ENCODE data around the gene ERBB4.
"Not testable (repeated sequence)": the region's sequence is repeated elsewhere in the genome, so short reads cannot be mapped to it uniquely, and the experiment has no call there.

Gene ERBB4

GRCh38 chr2:212299943-212300342 lies 238.7 kb downstream of the ERBB4 start:
- DNase-seq (ENCODE audit: low spot score), result no peak

GRCh38 chr2:212299333-212299732 lies 239.3 kb downstream of the ERBB4 start:
- no peak for DNase-seq (ENCODE audit: low spot score)

- DNase-seq (ENCODE audit: low spot score), result no peak
Observed at GRCh38 chr2:212295571-212295970, 243.0 kb downstream of the ERBB4 start.

GRCh38 chr2:212294816-212295215 lies 243.8 kb downstream of the ERBB4 start:
- peak; percentile 68 for DNase-seq (ENCODE audit: low spot score)

- DNase-seq (ENCODE audit: low spot score), result no peak
Observed at GRCh38 chr2:212289301-212289700, 249.3 kb downstream of the ERBB4 start.

DNA sequence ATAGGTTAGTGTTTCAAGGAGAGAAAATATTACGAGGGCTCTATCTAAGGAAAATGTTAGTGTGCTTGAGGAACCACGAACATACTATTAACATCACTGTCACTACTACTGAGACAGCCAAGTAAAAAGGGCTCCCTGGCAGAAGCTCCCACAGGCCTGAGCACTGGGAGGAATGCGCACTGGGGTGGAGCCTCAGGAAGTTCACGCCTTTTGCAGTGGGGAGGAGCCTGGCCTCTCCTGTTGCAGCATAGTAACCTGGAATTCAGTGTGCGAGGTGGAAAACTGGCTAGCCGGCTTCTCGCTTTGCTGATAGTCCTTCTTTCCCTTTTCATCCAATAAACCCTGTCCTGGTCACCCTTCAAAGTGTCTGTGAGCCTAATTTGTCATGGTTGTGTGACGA lies 250.3 kb downstream of the ERBB4 start:
- DNase-seq (ENCODE audit: low spot score), result no peak

- DNase-seq (ENCODE audit: low spot score), result no peak
Observed at GRCh38 chr2:212284166-212284565, 254.4 kb downstream of the ERBB4 start.

DNA sequence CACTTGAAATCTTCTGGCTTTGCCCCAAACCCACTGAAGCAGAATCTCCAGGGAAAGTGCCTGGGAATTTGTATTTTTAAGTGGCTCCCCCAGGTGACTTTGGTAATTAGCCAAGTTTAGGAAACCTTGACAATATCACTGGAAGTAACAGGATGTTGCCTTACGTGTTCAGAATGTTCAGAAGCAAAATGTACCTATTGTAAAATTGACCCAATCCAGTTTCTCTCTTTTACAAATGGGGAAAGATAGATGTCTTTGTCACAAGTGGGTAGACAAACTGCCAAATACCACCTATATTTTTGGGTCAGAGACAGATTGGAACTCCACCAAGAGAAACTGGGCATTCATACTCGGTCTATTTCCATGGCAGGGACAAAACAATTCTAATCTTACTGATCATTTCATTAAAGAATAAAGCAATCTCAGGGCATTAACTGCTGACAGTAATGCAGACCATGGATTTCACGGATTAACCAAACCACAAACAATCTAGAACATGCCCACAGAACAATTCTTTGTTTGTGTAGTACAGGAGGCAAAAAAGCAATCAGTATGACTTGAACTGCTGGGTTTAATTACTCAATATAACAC lies 255.8 kb downstream of the ERBB4 start:
- no peak for DNase-seq (ENCODE audit: low spot score)

DNA sequence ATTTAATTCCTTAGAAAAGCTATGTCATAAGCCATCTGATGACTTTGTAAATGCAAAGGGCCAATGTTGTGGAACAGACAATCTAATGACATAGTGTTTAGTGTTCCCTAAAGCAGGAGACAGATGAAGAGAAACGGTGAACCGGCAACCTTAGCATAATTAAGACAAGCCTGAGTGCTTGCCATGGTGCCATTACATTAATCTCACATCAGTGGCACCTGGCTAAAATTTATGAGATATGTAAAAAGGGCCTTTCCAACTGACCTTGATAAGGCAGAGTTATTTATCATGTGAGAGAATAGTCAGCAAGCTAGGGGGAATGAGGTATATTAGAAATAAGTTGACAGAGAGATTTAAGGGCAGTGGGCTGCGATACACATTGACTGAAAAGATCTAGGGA lies 261.8 kb downstream of the ERBB4 start:
- no peak for DNase-seq (ENCODE audit: low spot score)

DNA sequence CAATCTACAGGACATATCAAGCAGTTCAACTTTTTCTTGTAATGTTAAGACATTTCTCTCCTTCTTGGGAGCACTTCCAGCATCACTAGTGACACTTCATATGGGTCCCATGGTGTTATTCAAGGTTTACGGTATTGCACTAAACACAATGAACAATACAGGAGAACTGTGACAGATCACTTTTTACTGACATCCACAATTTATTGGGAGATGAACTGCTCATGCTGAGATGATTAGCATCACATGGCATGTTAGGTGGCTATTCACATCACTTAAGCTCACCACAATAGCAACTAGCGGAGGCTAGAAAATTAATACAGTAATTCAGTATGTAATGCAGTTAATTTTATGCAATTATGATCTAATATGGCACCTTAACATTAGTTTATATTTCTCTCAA lies 264.4 kb downstream of the ERBB4 start:
- DNase-seq (ENCODE audit: low spot score), result no peak

DNA sequence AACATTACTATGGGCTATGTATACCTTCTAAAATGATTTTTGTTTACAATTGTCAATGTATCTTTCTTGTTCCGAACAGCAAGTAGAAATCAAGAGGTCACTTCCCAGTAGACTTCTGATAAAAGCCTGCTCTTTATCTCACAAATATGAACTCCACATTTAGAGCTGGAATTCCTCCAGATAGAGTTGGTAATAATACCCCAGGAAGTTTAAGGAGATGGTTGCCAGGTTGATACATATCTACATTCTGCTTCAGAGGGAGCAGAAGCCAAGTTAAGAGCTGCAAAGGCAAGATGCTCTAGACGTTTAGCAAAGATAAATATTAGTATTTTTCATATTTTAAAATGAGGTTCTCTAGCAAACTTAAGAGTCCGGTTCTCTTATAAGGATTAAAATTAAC lies 267.0 kb downstream of the ERBB4 start:
- DNase-seq (ENCODE audit: low spot score), result no peak

GRCh38 chr2:212269005-212269404 lies 269.6 kb downstream of the ERBB4 start:
- DNase-seq (ENCODE audit: low spot score), result no peak

DNA sequence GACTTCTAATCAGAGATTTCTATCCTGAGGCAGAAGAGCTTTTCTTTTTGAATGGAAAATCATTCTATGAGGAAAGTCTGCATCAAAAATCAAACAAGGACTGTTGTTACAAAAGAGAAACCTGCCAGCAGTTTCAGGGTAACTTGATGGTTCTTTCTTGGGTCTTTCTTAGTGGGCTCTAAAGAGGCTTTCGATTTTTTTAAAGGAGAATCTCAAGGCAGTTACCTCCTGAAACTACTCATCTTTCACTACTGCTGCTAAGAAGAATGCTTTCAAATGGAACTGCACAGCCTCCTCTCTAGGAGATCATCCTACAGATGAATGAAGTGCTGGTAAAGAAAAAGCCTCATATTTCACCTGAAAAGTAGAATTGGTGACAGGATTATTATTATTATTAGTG lies 272.3 kb downstream of the ERBB4 start:
- no peak for DNase-seq (ENCODE audit: low spot score)

DNA sequence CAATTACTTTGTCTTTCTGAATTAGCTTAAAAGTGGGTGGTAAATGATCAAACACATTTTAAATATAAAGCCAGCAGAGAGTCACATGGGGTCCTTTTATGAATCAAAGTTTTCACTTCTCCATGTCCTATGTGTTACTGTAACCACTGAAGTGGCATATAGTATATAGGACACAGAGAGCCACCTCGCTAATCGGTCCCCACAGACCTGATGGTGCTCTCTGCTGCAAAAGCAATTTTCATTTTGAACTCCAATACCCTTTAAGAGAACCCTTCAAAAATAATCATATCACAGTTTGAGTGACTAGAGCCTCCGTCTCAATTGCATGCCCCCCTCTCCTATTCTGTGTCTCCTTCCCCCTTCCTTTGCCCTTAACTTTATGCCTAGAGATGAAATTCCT lies 272.8 kb downstream of the ERBB4 start:
- no peak for DNase-seq (ENCODE audit: low spot score)

DNA sequence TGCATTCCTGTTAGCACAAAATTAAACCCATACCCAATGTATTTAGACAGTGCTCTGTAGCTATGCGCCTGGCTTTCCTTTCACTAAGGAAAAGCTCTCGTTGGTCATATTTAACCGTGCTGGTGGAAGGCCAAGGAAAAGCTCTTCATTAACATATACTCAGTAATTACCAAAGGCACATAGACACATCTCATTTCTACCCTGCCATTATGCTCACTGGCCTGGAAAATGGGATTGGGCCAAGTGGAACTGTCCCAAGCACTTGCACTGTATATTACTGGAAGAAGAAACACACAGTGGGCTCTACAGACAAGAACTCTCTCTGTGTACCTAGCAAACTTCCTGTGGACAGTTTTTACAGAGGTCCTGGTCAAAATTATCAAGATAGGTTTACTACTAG lies 274.4 kb downstream of the ERBB4 start:
- DNase-seq (ENCODE audit: low spot score), result no peak

GRCh38 chr2:212259226-212259625 lies 279.4 kb downstream of the ERBB4 start:
- DNase-seq (ENCODE audit: low spot score), result no peak

- DNase-seq (ENCODE audit: low spot score), result no peak
Observed at GRCh38 chr2:212254339-212254738, 284.3 kb downstream of the ERBB4 start.

DNA sequence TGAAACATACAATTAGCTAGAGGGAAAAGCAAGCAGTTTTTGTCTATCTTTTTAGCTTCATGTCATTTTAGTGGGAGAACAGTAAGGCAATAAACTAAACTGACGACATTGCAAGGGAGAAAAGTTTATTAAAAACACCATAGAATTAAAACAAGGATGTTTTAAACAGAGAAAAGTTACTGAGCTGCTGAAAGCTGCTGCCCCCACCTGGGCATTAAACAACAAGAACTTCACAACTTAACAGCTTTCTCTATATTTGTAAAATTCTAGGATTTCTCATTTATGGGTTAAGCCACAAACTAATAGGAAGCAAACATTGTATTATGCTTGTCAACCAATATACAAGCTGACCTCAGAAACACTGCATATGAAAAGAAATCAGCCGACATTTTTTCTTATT lies 289.2 kb downstream of the ERBB4 start:
- no peak for DNase-seq (ENCODE audit: low spot score)

DNA sequence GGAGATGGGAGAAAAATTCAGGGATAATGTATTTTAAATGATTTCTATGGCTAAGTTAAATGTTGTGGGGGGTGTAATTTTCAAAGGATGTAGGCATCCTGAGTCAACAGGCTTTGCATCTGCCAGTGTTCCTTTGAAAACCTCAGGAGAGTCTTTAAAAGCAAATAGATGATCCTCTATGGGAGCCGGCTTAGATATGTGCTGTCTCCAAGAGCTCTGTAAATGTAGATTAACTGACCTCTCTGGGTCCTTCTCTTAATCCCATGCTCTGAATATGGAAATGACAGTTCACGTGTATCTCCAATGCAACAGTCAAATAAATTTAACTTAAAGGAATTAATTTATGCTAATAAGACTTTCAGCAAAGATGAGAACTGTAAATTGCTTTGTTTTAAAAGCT lies 292.7 kb downstream of the ERBB4 start:
- no peak for DNase-seq (ENCODE audit: low spot score)

DNA sequence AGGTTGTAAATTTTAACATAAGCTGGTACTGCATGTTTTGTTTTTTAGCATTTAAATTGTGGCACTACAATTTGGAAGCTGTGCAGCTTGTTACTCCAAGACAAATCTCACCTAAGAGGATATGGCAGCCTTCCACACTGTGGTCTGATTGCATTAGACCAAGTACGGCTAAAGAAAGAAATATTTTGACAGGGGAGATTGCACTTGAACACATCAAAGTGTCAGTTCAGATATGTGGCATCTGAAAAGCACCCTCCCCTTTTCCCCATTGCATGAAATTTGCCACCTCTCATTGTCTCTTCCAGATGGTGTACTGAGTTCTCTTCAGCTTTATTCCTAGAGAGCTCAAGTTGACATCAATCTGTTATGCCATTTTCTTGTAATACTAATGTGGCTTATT lies 295.9 kb downstream of the ERBB4 start:
- DNase-seq (ENCODE audit: low spot score), result no peak

GRCh38 chr2:212238152-212238551 lies 300.4 kb downstream of the ERBB4 start:
- DNase-seq (ENCODE audit: low spot score), result not testable (repeated sequence)

- DNase-seq (ENCODE audit: low spot score), result no peak
Observed at GRCh38 chr2:212237350-212238095, 301.1 kb downstream of the ERBB4 start.

DNA sequence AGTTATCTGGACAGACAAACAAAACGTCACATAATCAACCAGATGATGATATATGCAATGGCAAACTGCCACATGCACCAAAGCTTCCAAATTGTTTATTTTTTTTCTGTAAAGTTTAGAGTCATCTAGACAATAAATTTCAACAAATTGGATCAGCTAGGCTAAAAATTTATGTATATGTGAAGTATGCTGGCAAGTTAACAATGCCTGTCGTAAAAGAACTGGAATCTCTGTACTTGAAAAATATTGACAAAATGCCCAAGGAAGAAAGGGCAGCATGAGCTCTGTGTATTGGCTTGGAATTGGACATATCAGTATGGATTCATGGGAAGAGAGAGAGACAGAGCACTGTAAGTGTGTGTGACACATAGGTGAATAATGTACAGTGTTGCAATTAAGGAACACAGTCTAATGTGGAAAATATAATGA lies 309.8 kb downstream of the ERBB4 start:
- no peak for DNase-seq (ENCODE audit: low spot score)

- DNase-seq (ENCODE audit: low spot score), result no peak
Observed at GRCh38 chr2:212227755-212228154, 310.8 kb downstream of the ERBB4 start.
